Mononuclear cell (primary cell): ENCODE measurements around the gene PHYKPL. TPM values are rescaled to one million over a fixed set of nuclear protein-coding genes. Genes with fewer than 3 reads are reported as not detected.

Experiments
- total RNA-seq: library from RNA; depleted of rRNA; stranded (reverse); fragments of >200 nt; gene quantifications from one replicate; pipeline ENCODE4 v1.2.3, GENCODE V29; 2012

PHYKPL gene
- total RNA-seq, 1 donor, result 38.4 TPM

Other genes with a start within 250 kb of the PHYKPL start
- not detected for gene PROP1, start 236.6 kb downstream of the PHYKPL start, total RNA-seq
- 5.1 TPM for gene N4BP3, start 119.3 kb downstream of the PHYKPL start, total RNA-seq
- 10.2 TPM for gene RMND5B, start 101.8 kb downstream of the PHYKPL start, total RNA-seq
- 47.5 TPM for gene NHP2, start 78.9 kb downstream of the PHYKPL start, total RNA-seq
- not detected for gene GMCL2, start 45.4 kb downstream of the PHYKPL start, total RNA-seq
- 27.0 TPM for gene HNRNPAB, start 28.3 kb downstream of the PHYKPL start, total RNA-seq